GM23248 (cell line): Measurements from ENCODE around the gene APOH.

Experiments used
- EZH2 ChIP-seq: fragments of 200-600 bp; sonication (generic); IDR thresholded peaks from 2 replicates; pipeline ENCODE4 v1.6.1; 2018; ENCODE audit warnings: antibody characterized with exemption, mild to moderate bottlenecking; ENCODE audit not compliant: insufficient read depth, poor library complexity, severe bottlenecking
- EZH2phosphoT487 ChIP-seq: fragments of 200-600 bp; sonication (generic); IDR thresholded peaks from 2 replicates; pipeline ENCODE4 v1.6.1; 2018; ENCODE audit warnings: antibody characterized with exemption, moderate library complexity, mild to moderate bottlenecking, low read depth; ENCODE audit not compliant: insufficient read depth

- TF ChIP-seq EZH2phosphoT487 (no peak), EZH2 (no peak)
Observed at GRCh38 chr17:66220079-66220835, 9.0 kb downstream of the APOH start.
